GM19438 (cell line): ENCODE measurements around the gene STK4.

Experiments
- ATAC-seq: cut with Tn5 transposase; IDR thresholded peaks from one replicate; pipeline ENCODE4 v1.9.1; 2021; ENCODE audit warnings: low read depth; ENCODE audit not compliant: unreplicated experiment

STK4 gene

GRCh38 chr20:45104786-45105185 is 138.5 kb downstream of the STK4 start:
- ATAC-seq: no peak

GRCh38 chr20:45105317-45105716 is 139.0 kb downstream of the STK4 start:
- ATAC-seq: no peak

GRCh38 chr20:45109634-45110033 is 143.3 kb downstream of the STK4 start:
- ATAC-seq: no peak

- ATAC-seq: no peak
These were observed 144.0 kb downstream of the STK4 start for GRCh38 chr20:45110301-45110700.

GRCh38 chr20:45111285-45111684 is 145.0 kb downstream of the STK4 start:
- no peak for ATAC-seq

GRCh38 chr20:45111799-45112471 is 145.6 kb downstream of the STK4 start:
- ATAC-seq: no peak

- ATAC-seq: no peak
These were observed 146.4 kb downstream of the STK4 start for GRCh38 chr20:45112754-45113153.

GRCh38 chr20:45113865-45114264 is 147.6 kb downstream of the STK4 start:
- no peak for ATAC-seq

GRCh38 chr20:45114465-45115385 is 148.4 kb downstream of the STK4 start, which contains the start of gene WFDC5:
Gene WFDC5, minus strand, starts transcription at chr20:45115174. Its CDS starts 91 bp downstream, at chr20:45115083.
- no peak for ATAC-seq

GRCh38 chr20:45115386-45115774 is 149.1 kb downstream of the STK4 start:
- no peak for ATAC-seq

GRCh38 chr20:45115829-45116228 is 149.5 kb downstream of the STK4 start:
- no peak for ATAC-seq

GRCh38 chr20:45117581-45117980 is 151.3 kb downstream of the STK4 start:
- no peak for ATAC-seq

- no peak for ATAC-seq
These were observed 151.7 kb downstream of the STK4 start for GRCh38 chr20:45118028-45118427.

GRCh38 chr20:45119556-45120266 is 153.4 kb downstream of the STK4 start:
- no peak for ATAC-seq

GRCh38 chr20:45121388-45121787 is 155.1 kb downstream of the STK4 start:
- no peak for ATAC-seq

- ATAC-seq: no peak
These were observed 158.1 kb downstream of the STK4 start, which contains the start of gene WFDC12 for GRCh38 chr20:45124365-45124764. Gene WFDC12, minus strand, starts transcription at chr20:45124465. Its CDS starts 18 bp downstream, at chr20:45124447.

GRCh38 chr20:45128099-45128498 is 161.8 kb downstream of the STK4 start:
- ATAC-seq: no peak
